Measurements from ENCODE around the gene PPP1R1B.

The PPP1R1B gene

DNA sequence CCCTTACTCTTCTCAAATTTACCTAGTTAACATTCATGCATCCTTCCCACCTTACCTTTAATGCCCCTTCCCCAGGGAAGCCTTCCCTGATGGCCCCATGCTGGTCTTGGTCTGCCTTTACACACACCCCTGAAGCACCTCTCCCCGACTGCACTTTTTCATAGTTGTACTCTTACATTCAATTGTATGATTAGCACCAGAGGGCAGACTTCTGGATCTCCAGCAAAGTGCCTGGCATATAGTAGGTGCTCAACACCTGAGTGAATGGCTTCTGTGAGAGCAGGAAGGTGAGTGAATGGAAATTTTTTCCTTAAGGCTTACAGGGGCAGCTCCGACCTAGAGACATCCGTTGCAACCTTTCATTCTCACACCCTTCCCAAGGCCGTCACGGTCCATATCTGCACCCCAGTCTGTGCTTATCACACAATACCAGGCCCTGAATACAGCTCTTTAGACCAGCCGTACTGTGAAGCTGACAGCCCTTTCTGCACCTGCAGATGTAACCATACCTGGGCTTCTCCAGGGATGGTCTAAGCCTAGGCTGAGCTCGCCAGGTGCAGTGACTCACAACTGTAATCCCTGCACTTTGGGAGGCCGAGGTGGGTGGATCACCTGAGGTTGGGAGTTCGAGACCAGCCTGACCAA is 56.7 kb downstream of the PPP1R1B start:
- DNase-seq (ENCODE audit: low read depth, low spot score): no peak

DNA sequence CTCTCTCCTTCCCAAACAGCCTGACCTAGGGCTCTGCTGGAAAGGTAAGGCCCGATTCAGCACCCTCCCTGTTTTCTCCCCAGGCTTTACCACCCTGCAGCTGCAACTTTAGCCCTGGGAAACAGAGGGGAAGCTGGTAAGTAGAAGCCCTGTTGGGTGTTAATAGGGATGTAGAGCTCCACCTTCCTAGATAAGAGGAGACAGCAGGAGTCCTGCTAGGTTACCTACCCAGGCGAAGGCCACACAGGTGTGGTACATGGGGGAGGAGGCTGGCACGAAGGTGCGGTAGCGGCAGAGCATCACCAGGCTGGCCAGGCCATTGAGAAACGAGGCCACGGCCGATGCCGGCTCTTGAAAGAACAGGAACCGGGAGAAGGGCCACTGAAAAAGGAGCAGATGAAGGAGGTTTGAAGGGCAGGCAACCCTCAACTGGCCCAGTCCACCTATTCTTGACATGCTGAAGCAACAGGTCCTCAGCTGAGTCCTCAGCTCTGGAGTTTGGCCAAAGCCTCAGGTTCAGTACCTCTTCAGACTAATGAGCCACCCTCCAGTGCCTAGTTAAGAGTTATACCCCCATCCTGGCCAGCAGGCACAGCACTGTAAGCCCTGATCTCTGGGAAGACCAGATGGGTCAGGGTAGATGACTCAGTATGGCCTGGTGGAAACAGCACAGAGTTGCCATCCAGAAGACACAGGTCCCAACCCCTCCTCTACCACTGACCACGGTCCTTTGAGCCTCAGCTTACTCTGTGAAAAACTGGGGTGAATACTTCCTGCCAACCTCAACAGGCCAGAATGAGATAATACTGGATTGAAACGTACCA is 57.8 kb downstream of the PPP1R1B start:
- DNase-seq (ENCODE audit: low read depth, low spot score): no peak

All from activated naive CD8-positive, alpha-beta T cell treated with anti-CD3 and anti-CD28 coated beads, Interleukin-2, amount 50 U/mL, for 16 hours (primary cell).